DOHH2 (cell line): ENCODE measurements around the gene GAB1.

ENCODE experiments used
- H3F3A ChIP-seq: fragments of 200-600 bp; sonication (generic), shearing (Covaris generic); 2 replicates; pipeline ENCODE4 v1.6.0; 2016; ENCODE audit warnings: antibody characterized with exemption, mild to moderate bottlenecking; ENCODE audit not compliant: control insufficient read depth, insufficient read depth
- H3K27ac ChIP-seq: fragments of 200-600 bp; sonication (generic); 2 replicates; pipeline ENCODE4 v1.5.1; 2014; ENCODE audit warnings: low read depth, mild to moderate bottlenecking, low read length, moderate library complexity
- H3K27me3 ChIP-seq: fragments of 200-600 bp; sonication (generic); 2 replicates; pipeline ENCODE4 v1.6.1; 2014; ENCODE audit warnings: mild to moderate bottlenecking, low read length, mixed read lengths; ENCODE audit not compliant: control insufficient read depth
- H3K36me3 ChIP-seq: fragments of 200-600 bp; sonication (generic); 2 replicates; pipeline ENCODE4 v1.6.1; 2014; ENCODE audit warnings: mild to moderate bottlenecking, low read length, moderate library complexity, mixed read lengths; ENCODE audit not compliant: control insufficient read depth
- H3K4me1 ChIP-seq: fragments of 200-600 bp; sonication (generic); 2 replicates; pipeline ENCODE4 v1.6.1; 2014; ENCODE audit warnings: mild to moderate bottlenecking, low read length, mixed read lengths; ENCODE audit not compliant: control insufficient read depth
- H3K4me2 ChIP-seq: fragments of 200-600 bp; sonication (generic); 2 replicates; pipeline ENCODE4 v1.6.0; 2014; ENCODE audit warnings: mild to moderate bottlenecking, low read length, moderate library complexity
- H3K4me3 ChIP-seq: fragments of 200-600 bp; sonication (generic); 2 replicates; pipeline ENCODE4 v1.5.1; 2014; ENCODE audit warnings: mild to moderate bottlenecking, low read length, mixed read lengths
- H3K79me2 ChIP-seq: fragments of 200-600 bp; sonication (generic); 2 replicates; pipeline ENCODE4 v1.6.1; 2014; ENCODE audit warnings: mild to moderate bottlenecking, low read length, mixed read lengths; ENCODE audit not compliant: control insufficient read depth
- H3K9me2 ChIP-seq: fragments of 200-600 bp; sonication (generic); replicated peaks from 2 replicates; pipeline ENCODE4 v1.6.1; 2014; ENCODE audit warnings: mild to moderate bottlenecking, low read length, mixed read lengths; ENCODE audit not compliant: control insufficient read depth
- H3K9me3 ChIP-seq: fragments of 200-600 bp; sonication (generic); 2 replicates; pipeline ENCODE4 v1.6.1; 2014; ENCODE audit warnings: antibody characterized with exemption, low read length, mixed read lengths; ENCODE audit not compliant: control insufficient read depth, insufficient read depth
- H4K20me1 ChIP-seq: fragments of 200-600 bp; sonication (generic); 2 replicates; pipeline ENCODE4 v1.6.0; 2014; ENCODE audit warnings: low read depth, mild to moderate bottlenecking, antibody characterized with exemption, low read length, moderate library complexity; ENCODE audit not compliant: control insufficient read depth, insufficient read depth
- CTCF ChIP-seq: fragments of 200-600 bp; sonication (generic); IDR thresholded peaks from one replicate; pipeline ENCODE4 v1.5.1; 2014; ENCODE audit warnings: antibody characterized with exemption, mild to moderate bottlenecking, low read depth, low read length; ENCODE audit not compliant: poor library complexity, severe bottlenecking
- EZH2phosphoT487 ChIP-seq: fragments of 200-600 bp; sonication (generic); IDR thresholded peaks from 2 replicates; pipeline ENCODE4 v1.6.1; 2017; ENCODE audit warnings: borderline replicate concordance, mild to moderate bottlenecking, antibody characterized with exemption, low read length, moderate library complexity, mixed read lengths

GAB1 gene

GRCh38 chr4:143411527-143412419 is 75.1 kb downstream of the GAB1 start:
- TF ChIP-seq EZH2phosphoT487 (no peak), CTCF (no peak)
- H3K79me2 ChIP-seq: peaks cover 66% of the 10 kb centered on the region

GRCh38 chr4:143412420-143412758 is 75.7 kb downstream of the GAB1 start:
- no peaks in the 10 kb centered on the region for H3K9me3 ChIP-seq
- H3K27me3 ChIP-seq: no peaks in the 10 kb centered on the region
- peak overlapping the region; percentile 62 for H3K4me2 ChIP-seq
- no peaks in the 10 kb centered on the region for H4K20me1 ChIP-seq
- no peaks in the 10 kb centered on the region for H3K9me2 ChIP-seq
- peaks cover 79% of the 10 kb centered on the region for H3K4me1 ChIP-seq
- peaks cover 60% of the 10 kb centered on the region for H3K79me2 ChIP-seq
- H3K36me3 ChIP-seq: peaks cover 11% of the 10 kb centered on the region
- peak overlapping the region; percentile 57 for H3K27ac ChIP-seq
- 0 out of 2 replicates have a peak overlapping the region, but pooled peaks have one; percentile 8 for H3K4me3 ChIP-seq
- peaks cover 5% of the 10 kb centered on the region; the same call in 1 of the 2 replicates for H3F3A ChIP-seq
- TF ChIP-seq CTCF (no peak), EZH2phosphoT487 (no peak)

More at GRCh38 chr4:143411527-143412419, 75.1 kb downstream of the GAB1 start:
- Histone ChIP-seq H3K4me2 (peak overlapping the region; percentile 62), H3K9me3 (no peaks in the 10 kb centered on the region), H3K36me3 (peaks cover 7% of the 10 kb centered on the region), H3K4me3 (peak overlapping the region; percentile 33), H3K4me1 (peaks cover 79% of the 10 kb centered on the region), H4K20me1 (no peaks in the 10 kb centered on the region), H3K27me3 (no peaks in the 10 kb centered on the region), H3K9me2 (no peaks in the 10 kb centered on the region), H3K27ac (peak overlapping the region; percentile 57), H3F3A (peaks cover 5% of the 10 kb centered on the region; the same call in 1 of the 2 replicates)

- H3F3A ChIP-seq: peaks cover 7% of the 10 kb centered on the region; the same call in 1 of the 2 replicates
- H3K4me1 ChIP-seq: peaks cover 78% of the 10 kb centered on the region
- H4K20me1 ChIP-seq: no peaks in the 10 kb centered on the region
- H3K9me2 ChIP-seq: no peaks in the 10 kb centered on the region
- H3K79me2 ChIP-seq: peaks cover 52% of the 10 kb centered on the region
- TF ChIP-seq CTCF: no peak
- TF ChIP-seq EZH2phosphoT487: no peak
- H3K9me3 ChIP-seq: no peaks in the 10 kb centered on the region
- peak overlapping the region; percentile 87 for H3K4me2 ChIP-seq
- H3K27ac ChIP-seq: peak overlapping the region; percentile 90
- H3K36me3 ChIP-seq: peaks cover 45% of the 10 kb centered on the region
- H3K4me3 ChIP-seq: peak overlapping the region; percentile 67
- no peaks in the 10 kb centered on the region for H3K27me3 ChIP-seq
These were observed 81.2 kb downstream of the GAB1 start for GRCh38 chr4:143417679-143418403.
